Type B pancreatic cell (in vitro differentiated cells): ENCODE measurements around the gene COPA. TPM values are rescaled to one million over a fixed set of nuclear protein-coding genes. Genes with fewer than 3 reads are reported as not detected.

ENCODE experiments used
- DNase-seq: peaks from one replicate; pipeline ENCODE4 v3.0.0; 2021; ENCODE audit warnings: mixed read lengths; ENCODE audit not compliant: unreplicated experiment; ENCODE audit errors: extremely low spot score
- H3K27ac Mint-ChIP-seq: 2 replicates; pipeline ENCODE4 v1.8.0; 2021; ENCODE audit warnings: mild to moderate bottlenecking, mixed read lengths
- H3K27me3 Mint-ChIP-seq: 2 replicates; pipeline ENCODE4 v1.8.0; 2021; ENCODE audit warnings: mixed read lengths
- H3K36me3 Mint-ChIP-seq: 2 replicates; pipeline ENCODE4 v1.8.0; 2021; ENCODE audit warnings: mixed read lengths
- H3K4me1 Mint-ChIP-seq: one replicate; pipeline ENCODE4 v1.8.0; 2021; ENCODE audit warnings: mixed read lengths; ENCODE audit not compliant: unreplicated experiment
- H3K4me3 Mint-ChIP-seq: 2 replicates; pipeline ENCODE4 v1.8.0; 2021; ENCODE audit warnings: mild to moderate bottlenecking, mixed read lengths
- H3K9me3 Mint-ChIP-seq: 2 replicates; pipeline ENCODE4 v1.8.0; 2021; ENCODE audit warnings: mixed read lengths
- CTCF ChIP-seq: fragments of 200-600 bp; sonication (generic); conservative IDR thresholded peaks from 2 replicates; pipeline ENCODE4 v1.5.0; 2021; ENCODE audit warnings: antibody characterized with exemption, mild to moderate bottlenecking
- total RNA-seq: library from RNA; stranded (reverse); gene quantifications from 2 replicates; pipeline ENCODE4 v1.2.1, GENCODE V29; 2021; ENCODE audit warnings: low replicate concordance

The COPA gene
- total RNA-seq, 1 donor from 2014 or later = 174 TPM

- no peak for TF ChIP-seq CTCF
- peaks cover 18% of the 10 kb centered on the region for H3K27me3 Mint-ChIP-seq
- H3K36me3 Mint-ChIP-seq = no peaks in the 10 kb centered on the region
- no peak overlapping the region for H3K27ac Mint-ChIP-seq
- peaks cover 13% of the 10 kb centered on the region for H3K4me1 Mint-ChIP-seq
- peak; percentile 65 for DNase-seq
- no peaks in the 10 kb centered on the region for H3K9me3 Mint-ChIP-seq
- H3K4me3 Mint-ChIP-seq = no peak overlapping the region
Measured at GRCh38 chr1:160374306-160375110, 31.5 kb upstream of the COPA start.

GRCh38 chr1:160373696-160374095, 30.6 kb upstream of the COPA start:
- peak; percentile 24 for DNase-seq
- H3K4me1 Mint-ChIP-seq = peaks cover 13% of the 10 kb centered on the region
- no peak overlapping the region for H3K27ac Mint-ChIP-seq
- no peak for TF ChIP-seq CTCF
- H3K27me3 Mint-ChIP-seq = peaks cover 14% of the 10 kb centered on the region
- H3K36me3 Mint-ChIP-seq = no peaks in the 10 kb centered on the region
- H3K4me3 Mint-ChIP-seq = no peak overlapping the region
- no peaks in the 10 kb centered on the region for H3K9me3 Mint-ChIP-seq

GRCh38 chr1:160371756-160372155, 28.7 kb upstream of the COPA start:
- peaks cover 26% of the 10 kb centered on the region for H3K4me1 Mint-ChIP-seq
- TF ChIP-seq CTCF = no peak
- H3K27me3 Mint-ChIP-seq = peaks cover 22% of the 10 kb centered on the region
- H3K4me3 Mint-ChIP-seq = no peak overlapping the region
- DNase-seq = peak; percentile 39
- H3K9me3 Mint-ChIP-seq = no peaks in the 10 kb centered on the region
- H3K27ac Mint-ChIP-seq = no peak overlapping the region
- no peaks in the 10 kb centered on the region for H3K36me3 Mint-ChIP-seq

- Mint-ChIP-seq H3K4me3 (no peak overlapping the region), H3K27me3 (peaks cover 18% of the 10 kb centered on the region), H3K36me3 (no peaks in the 10 kb centered on the region), H3K27ac (no peak overlapping the region), H3K4me1 (peaks cover 22% of the 10 kb centered on the region), H3K9me3 (no peaks in the 10 kb centered on the region)
- DNase-seq = peak; percentile 34
- no peak for TF ChIP-seq CTCF
Measured at GRCh38 chr1:160371346-160371631, 28.2 kb upstream of the COPA start.

GRCh38 chr1:160370561-160371345, 27.7 kb upstream of the COPA start:
- H3K4me1 Mint-ChIP-seq = peaks cover 18% of the 10 kb centered on the region
- H3K36me3 Mint-ChIP-seq = no peaks in the 10 kb centered on the region
- H3K4me3 Mint-ChIP-seq = no peak overlapping the region
- TF ChIP-seq CTCF = no peak
- peaks cover 17% of the 10 kb centered on the region for H3K27me3 Mint-ChIP-seq
- H3K9me3 Mint-ChIP-seq = no peaks in the 10 kb centered on the region
- no peak overlapping the region for H3K27ac Mint-ChIP-seq
- peak; percentile 60 for DNase-seq
